ENCODE data around the gene PRKAG3.

PRKAG3 gene

DNA sequence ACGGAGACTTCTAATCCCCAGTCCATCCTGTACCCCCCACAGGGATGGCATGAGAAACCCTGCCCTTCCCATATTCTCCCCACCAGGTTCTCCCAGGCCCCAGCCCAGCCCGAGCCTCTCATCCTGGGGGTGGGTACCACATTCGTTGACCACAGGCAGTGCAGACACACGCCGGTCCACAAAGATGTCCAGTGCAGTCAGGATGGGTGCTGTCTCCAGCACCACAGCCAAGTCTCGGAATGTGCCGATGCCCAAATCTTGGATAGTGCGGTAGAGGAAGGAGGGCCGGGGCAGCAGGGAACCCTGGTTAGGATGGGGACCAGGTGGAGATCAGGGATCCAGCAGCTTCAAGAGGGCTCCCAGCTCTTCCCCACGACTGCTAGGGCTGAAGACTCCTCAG, 4.8 kb downstream of the PRKAG3 start:
- Histone ChIP-seq H3K9me3 (ENCODE audit: low read length) (no peaks in the 10 kb centered on the region), H3K36me3 (ENCODE audit: insufficient read depth, low read length) (no peaks in the 10 kb centered on the region), H3K4me3 (ENCODE audit: low read length) (no peak overlapping the region), H2AFZ (ENCODE audit: low read depth, low read length) (no peak overlapping the region), H3K4me1 (ENCODE audit: insufficient read depth, low read length) (no peaks in the 10 kb centered on the region), H3K27me3 (ENCODE audit: insufficient read depth, low read length) (peaks cover 9% of the 10 kb centered on the region)

DNA sequence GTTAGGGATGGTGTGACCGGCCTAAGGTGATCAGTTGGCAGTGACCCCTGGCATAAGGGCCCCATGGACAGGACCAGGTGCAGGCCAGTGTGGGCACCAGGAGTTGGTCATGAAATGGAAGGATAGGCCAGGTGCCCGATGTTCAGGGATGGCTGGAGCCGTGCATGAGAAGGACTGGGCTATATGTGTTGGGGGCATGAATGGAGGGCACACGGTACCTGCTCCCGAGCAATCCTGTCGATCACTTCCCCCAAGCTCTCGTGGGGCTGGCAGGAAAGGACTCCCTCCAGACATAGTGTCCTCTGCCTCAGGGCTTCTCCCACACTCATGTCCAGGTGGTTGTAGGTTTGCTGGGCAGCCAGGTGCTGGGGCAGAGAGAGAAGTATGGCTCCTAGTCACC, 7.6 kb downstream of the PRKAG3 start:
- Histone ChIP-seq H3K36me3 (ENCODE audit: insufficient read depth, low read length) (no peaks in the 10 kb centered on the region), H3K4me1 (ENCODE audit: insufficient read depth, low read length) (no peaks in the 10 kb centered on the region), H2AFZ (ENCODE audit: low read depth, low read length) (no peak overlapping the region), H3K4me3 (ENCODE audit: low read length) (no peak overlapping the region), H3K9me3 (ENCODE audit: low read length) (no peaks in the 10 kb centered on the region), H3K27me3 (ENCODE audit: insufficient read depth, low read length) (peaks cover 9% of the 10 kb centered on the region)

DNA sequence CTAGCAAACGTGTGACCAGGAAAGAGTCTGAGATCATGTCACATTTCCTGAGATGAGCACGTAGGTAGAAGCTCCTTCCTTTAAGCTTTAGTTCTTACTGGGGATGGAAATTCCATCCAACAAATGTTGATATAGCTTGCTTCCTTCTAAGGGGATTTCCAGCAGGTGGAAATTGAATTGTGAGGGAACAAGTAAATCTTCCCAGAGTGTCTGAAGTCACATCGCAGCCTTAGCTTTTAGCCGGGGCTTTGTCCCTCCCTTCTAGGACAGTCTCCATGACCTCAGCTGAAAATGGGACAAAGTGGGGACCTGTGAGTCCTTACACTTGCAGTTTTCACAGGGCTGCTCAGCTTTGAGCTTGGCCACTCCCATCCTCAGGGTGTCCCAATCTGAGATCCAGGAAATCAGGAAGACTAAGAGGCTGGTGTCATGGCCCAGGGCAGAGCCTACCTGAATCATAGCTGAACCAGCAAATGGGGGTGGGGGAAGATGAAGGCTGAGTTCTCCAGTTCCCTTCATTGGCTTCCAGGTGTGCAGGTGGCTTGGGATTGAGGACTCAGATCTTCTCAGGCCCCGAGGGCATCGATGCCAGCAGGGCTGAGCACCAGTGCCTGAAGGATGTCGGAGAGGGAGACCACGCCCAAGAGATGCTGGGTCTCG, 8.3 kb downstream of the PRKAG3 start:
- no peaks in the 10 kb centered on the region for H3K9me3 ChIP-seq (ENCODE audit: low read length)
- H3K4me1 ChIP-seq (ENCODE audit: insufficient read depth, low read length), result no peaks in the 10 kb centered on the region
- peaks cover 8% of the 10 kb centered on the region for H3K27me3 ChIP-seq (ENCODE audit: insufficient read depth, low read length)
- H3K36me3 ChIP-seq (ENCODE audit: insufficient read depth, low read length), result no peaks in the 10 kb centered on the region
- H3K4me3 ChIP-seq (ENCODE audit: low read length), result no peak overlapping the region
- no peak overlapping the region for H2AFZ ChIP-seq (ENCODE audit: low read depth, low read length)

DNA sequence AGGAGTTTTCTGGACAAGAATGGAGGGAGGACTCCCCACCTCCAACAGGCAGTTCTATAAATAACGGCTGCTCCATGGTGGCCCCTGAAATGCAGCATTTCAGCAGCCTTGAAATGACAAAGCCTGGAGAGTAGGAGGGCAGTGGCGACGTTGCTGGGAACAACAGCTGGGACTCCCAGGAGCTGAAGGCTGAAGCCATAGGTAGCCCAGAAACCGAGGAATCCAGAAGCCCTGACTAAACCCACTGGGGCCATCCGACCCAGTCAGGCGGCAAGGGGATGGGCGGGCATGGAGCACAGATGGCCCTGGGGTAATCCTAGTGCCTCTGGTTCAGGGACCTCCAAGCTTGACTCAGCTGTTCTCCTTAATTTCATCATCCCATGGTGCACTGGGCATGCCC, 9.0 kb downstream of the PRKAG3 start:
- no peaks in the 10 kb centered on the region for H3K4me1 ChIP-seq (ENCODE audit: insufficient read depth, low read length)
- no peaks in the 10 kb centered on the region for H3K9me3 ChIP-seq (ENCODE audit: low read length)
- no peaks in the 10 kb centered on the region for H3K36me3 ChIP-seq (ENCODE audit: insufficient read depth, low read length)
- H3K4me3 ChIP-seq (ENCODE audit: low read length), result no peak overlapping the region
- peaks cover 2% of the 10 kb centered on the region for H3K27me3 ChIP-seq (ENCODE audit: insufficient read depth, low read length)
- no peak overlapping the region for H2AFZ ChIP-seq (ENCODE audit: low read depth, low read length)

DNA sequence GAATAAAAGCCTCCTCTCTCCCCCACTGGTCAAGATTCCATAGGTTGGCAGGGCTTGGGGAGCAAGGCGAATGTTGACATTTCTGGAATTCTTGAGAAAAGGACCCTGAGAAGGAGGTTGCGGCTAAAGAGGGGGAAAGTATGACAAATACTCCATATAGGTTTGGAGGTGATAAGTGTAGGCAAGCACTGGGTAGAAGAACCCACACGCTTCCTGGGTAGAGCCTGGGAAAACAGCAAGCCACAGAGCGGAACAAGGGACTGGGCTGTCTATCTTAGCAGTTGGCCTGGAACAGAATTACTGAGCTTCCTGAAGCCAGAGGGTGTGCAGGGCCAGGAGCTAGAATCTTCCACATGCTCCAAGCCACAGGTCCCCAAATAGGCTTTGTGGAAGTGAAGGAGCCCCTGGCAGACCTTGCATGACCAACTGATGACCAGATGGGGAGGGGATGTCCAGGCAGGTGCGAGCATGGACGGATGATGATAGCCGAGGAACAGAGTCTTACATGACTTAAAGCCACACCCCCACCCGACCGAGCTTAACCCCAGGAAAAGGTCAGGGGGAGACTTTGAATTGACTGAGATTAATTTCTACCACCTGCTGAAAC, 9.9 kb downstream of the PRKAG3 start:
- H3K27me3 ChIP-seq (ENCODE audit: insufficient read depth, low read length), result no peaks in the 10 kb centered on the region
- H3K4me1 ChIP-seq (ENCODE audit: insufficient read depth, low read length), result no peaks in the 10 kb centered on the region
- no peaks in the 10 kb centered on the region for H3K9me3 ChIP-seq (ENCODE audit: low read length)
- no peak overlapping the region for H2AFZ ChIP-seq (ENCODE audit: low read depth, low read length)
- no peaks in the 10 kb centered on the region for H3K36me3 ChIP-seq (ENCODE audit: insufficient read depth, low read length)
- no peak overlapping the region for H3K4me3 ChIP-seq (ENCODE audit: low read length)

DNA sequence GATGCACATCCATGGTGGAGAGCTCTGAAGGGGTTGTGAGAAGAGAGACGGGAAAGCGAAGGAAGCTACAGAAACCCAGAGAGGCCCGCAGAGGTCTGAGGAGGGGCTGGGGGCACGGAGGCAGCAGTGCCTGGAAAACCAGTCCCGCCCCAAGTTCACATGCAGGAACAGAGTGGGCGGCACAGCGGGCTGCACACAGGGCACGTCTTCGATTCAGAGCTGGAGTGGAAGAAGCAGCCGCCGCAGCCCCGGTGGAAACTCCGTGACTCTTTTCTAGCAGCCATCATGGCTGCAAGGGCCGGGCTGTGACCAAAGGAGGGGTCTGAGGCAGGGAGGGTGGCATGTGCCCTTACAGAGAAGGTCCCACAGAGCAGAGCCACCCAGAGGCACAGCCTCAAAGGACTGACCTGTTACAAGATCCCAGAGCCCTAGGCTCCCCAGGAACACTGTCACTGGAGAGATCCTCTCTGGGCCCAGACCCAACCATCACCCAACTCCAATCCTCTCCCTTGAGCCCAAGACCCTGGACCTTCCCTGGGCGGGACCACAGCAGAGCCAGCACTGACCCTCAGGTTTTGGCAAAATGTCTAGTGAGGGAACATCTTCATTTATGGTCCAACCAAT, 10.7 kb downstream of the PRKAG3 start:
- H3K4me1 ChIP-seq (ENCODE audit: insufficient read depth, low read length), result no peaks in the 10 kb centered on the region
- no peaks in the 10 kb centered on the region for H3K27me3 ChIP-seq (ENCODE audit: insufficient read depth, low read length)
- no peak overlapping the region for H2AFZ ChIP-seq (ENCODE audit: low read depth, low read length)
- no peaks in the 10 kb centered on the region for H3K36me3 ChIP-seq (ENCODE audit: insufficient read depth, low read length)
- H3K9me3 ChIP-seq (ENCODE audit: low read length), result no peaks in the 10 kb centered on the region
- no peak overlapping the region for H3K4me3 ChIP-seq (ENCODE audit: low read length)

DNA sequence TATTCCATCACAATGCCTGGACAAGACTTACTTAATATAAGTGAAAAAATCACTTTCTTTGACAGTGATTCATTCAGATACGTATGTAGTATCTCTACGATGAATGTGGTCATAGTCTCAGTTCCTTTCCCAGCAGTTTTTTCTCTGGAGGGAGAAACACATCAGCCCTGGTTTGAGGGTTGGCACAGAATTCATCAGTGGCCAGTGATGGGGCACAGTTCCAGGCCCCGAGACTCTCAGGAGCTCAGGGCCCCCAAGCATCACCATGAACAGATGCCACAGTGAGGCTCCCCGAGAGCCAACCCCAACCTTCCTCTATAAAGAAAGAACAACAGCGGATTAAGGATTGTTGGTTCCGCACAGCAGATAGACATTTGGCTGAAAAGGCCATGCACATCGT, 12.5 kb downstream of the PRKAG3 start:
- H3K36me3 ChIP-seq (ENCODE audit: insufficient read depth, low read length), result no peaks in the 10 kb centered on the region
- no peak overlapping the region for H2AFZ ChIP-seq (ENCODE audit: low read depth, low read length)
- no peak overlapping the region for H3K4me3 ChIP-seq (ENCODE audit: low read length)
- H3K4me1 ChIP-seq (ENCODE audit: insufficient read depth, low read length), result no peaks in the 10 kb centered on the region
- no peaks in the 10 kb centered on the region for H3K9me3 ChIP-seq (ENCODE audit: low read length)
- H3K27me3 ChIP-seq (ENCODE audit: insufficient read depth, low read length), result no peaks in the 10 kb centered on the region

DNA sequence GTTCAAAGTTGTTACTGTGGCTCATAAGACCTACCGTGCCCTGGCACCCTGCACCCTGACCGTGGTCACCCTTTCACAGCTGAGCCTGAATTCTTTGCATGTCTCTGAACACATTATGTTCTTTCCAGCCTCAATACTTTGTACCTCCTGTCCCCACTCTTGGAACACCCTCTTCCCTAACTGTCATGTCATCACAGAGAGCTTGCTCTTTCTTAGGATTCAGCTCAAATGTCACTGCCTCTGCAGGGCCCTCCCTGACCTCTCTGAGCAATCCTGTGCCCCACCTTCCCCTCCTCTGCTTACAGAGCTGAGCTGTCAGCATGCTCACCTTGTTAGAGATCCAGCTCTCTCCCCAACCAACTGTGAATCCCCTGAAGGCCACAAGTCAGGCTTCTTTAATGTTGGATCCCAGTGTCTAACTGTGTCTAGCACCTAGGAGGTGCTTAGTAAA, 15.0 kb downstream of the PRKAG3 start:
- H2AFZ ChIP-seq (ENCODE audit: low read depth, low read length), result no peak overlapping the region
- no peaks in the 10 kb centered on the region for H3K4me1 ChIP-seq (ENCODE audit: insufficient read depth, low read length)
- no peaks in the 10 kb centered on the region for H3K36me3 ChIP-seq (ENCODE audit: insufficient read depth, low read length)
- no peak overlapping the region for H3K4me3 ChIP-seq (ENCODE audit: low read length)
- no peaks in the 10 kb centered on the region for H3K27me3 ChIP-seq (ENCODE audit: insufficient read depth, low read length)
- H3K9me3 ChIP-seq (ENCODE audit: low read length), result no peaks in the 10 kb centered on the region

DNA sequence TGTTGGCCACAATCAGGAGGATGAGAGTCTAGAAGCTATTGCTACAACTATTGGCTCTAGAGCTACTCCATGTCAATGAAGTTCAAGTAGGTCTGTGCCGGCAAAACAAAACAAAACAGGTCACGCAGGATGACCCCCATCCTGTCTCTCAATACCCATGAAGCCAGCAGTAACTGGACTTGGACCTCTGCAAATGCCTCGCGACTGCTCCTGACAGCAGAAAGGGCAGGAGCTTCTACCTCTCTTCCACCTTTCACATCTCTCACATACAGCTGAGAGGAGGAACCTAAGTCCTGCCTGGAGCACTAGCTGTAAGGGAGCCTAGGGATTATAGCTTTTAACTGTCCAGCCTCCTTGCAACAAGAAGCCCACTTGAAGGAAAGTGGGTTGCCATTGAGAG, 16.0 kb downstream of the PRKAG3 start:
- H3K36me3 ChIP-seq (ENCODE audit: insufficient read depth, low read length), result no peaks in the 10 kb centered on the region
- no peak overlapping the region for H3K4me3 ChIP-seq (ENCODE audit: low read length)
- H3K9me3 ChIP-seq (ENCODE audit: low read length), result no peaks in the 10 kb centered on the region

DNA sequence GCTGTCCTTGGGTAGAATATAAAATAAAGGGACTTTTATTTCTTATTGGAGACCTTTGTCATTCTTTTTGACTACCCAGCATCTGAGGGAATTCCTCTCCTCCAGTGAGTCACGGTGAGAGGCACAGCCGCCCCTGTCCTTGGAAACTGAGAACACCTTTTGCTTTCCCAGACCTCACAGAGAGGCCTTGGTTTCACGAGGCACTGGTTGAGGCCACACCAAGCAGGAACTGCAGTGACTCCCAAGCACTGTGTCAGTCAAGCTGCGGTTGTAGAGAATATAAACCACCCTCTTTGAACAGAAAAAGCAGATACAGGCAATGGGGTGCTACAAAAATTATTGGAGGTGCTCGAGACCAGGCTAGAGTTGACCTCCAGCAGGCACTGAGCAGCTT, 16.4 kb downstream of the PRKAG3 start:
- H3K36me3 ChIP-seq (ENCODE audit: insufficient read depth, low read length), result no peaks in the 10 kb centered on the region
- no peaks in the 10 kb centered on the region for H3K4me1 ChIP-seq (ENCODE audit: insufficient read depth, low read length)
- no peaks in the 10 kb centered on the region for H3K9me3 ChIP-seq (ENCODE audit: low read length)
- no peaks in the 10 kb centered on the region for H3K27me3 ChIP-seq (ENCODE audit: insufficient read depth, low read length)
- H2AFZ ChIP-seq (ENCODE audit: low read depth, low read length), result no peak overlapping the region
- no peak overlapping the region for H3K4me3 ChIP-seq (ENCODE audit: low read length)

More for the DNA sequence above, 16.0 kb downstream of the PRKAG3 start:
- H3K4me1 ChIP-seq (ENCODE audit: insufficient read depth, low read length), result no peaks in the 10 kb centered on the region
- H3K27me3 ChIP-seq (ENCODE audit: insufficient read depth, low read length), result no peaks in the 10 kb centered on the region
- no peak overlapping the region for H2AFZ ChIP-seq (ENCODE audit: low read depth, low read length)

DNA sequence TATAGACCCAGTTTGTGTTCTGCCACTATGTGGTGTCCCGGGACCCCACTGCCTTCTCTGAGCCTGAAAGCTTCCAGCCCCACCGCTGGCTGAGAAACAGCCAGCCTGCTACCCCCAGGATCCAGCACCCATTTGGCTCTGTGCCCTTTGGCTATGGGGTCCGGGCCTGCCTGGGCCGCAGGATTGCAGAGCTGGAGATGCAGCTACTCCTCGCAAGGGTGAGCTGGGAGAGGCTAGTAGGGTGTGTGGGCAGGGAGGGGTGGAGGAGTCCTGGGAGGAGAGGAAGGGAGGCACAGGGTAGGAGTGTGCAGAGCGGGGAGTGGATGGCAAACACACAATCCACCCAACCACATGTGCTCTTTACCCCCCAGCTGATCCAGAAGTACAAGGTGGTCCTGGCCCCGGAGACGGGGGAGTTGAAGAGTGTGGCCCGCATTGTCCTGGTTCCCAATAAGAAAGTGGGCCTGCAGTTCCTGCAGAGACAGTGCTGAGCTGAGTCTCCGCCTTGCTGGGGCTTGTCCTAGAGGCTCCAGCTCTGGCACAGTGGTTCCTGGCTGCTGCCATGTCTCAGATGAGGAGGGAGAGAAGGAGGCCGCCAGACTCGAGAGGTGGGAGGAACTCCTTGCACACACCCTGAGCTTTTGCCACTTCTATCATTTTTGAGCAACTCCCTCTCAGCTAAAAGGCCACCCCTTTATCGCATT, 16.9 kb downstream of the PRKAG3 start:
- Histone ChIP-seq H3K4me1 (ENCODE audit: insufficient read depth, low read length) (no peaks in the 10 kb centered on the region), H3K36me3 (ENCODE audit: insufficient read depth, low read length) (no peaks in the 10 kb centered on the region), H3K9me3 (ENCODE audit: low read length) (no peaks in the 10 kb centered on the region), H2AFZ (ENCODE audit: low read depth, low read length) (no peak overlapping the region), H3K4me3 (ENCODE audit: low read length) (no peak overlapping the region), H3K27me3 (ENCODE audit: insufficient read depth, low read length) (no peaks in the 10 kb centered on the region)

DNA sequence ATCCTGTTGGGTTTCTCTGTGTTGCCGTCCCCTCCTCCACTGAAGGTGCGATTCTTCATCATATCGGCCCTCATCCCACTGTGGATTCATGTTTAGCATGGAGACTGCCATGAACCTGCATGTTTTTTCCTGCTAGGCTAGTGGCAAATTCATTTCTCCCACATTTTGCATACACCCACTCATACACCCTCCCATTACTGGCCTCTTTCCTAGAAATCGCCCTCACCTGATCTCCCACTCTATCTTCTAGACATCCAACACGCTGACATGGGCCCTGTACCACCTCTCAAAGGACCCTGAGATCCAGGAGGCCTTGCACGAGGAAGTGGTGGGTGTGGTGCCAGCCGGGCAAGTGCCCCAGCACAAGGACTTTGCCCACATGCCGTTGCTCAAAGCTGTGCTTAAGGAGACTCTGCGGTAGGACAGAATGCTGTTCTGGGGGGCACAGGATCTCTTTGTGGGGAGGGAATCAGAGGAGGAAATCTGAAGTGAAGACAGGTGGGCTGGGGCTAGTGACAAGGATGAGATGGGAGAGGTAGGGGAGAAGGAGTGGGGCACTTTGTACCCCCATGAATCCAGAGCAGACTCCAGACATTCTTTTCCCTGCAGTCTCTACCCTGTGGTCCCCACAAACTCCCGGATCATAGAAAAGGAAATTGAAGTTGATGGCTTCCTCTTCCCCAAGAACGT, 17.7 kb downstream of the PRKAG3 start:
- Histone ChIP-seq H3K4me1 (ENCODE audit: insufficient read depth, low read length) (no peaks in the 10 kb centered on the region), H3K4me3 (ENCODE audit: low read length) (no peak overlapping the region), H3K36me3 (ENCODE audit: insufficient read depth, low read length) (no peaks in the 10 kb centered on the region), H2AFZ (ENCODE audit: low read depth, low read length) (no peak overlapping the region), H3K9me3 (ENCODE audit: low read length) (no peaks in the 10 kb centered on the region), H3K27me3 (ENCODE audit: insufficient read depth, low read length) (no peaks in the 10 kb centered on the region)

DNA sequence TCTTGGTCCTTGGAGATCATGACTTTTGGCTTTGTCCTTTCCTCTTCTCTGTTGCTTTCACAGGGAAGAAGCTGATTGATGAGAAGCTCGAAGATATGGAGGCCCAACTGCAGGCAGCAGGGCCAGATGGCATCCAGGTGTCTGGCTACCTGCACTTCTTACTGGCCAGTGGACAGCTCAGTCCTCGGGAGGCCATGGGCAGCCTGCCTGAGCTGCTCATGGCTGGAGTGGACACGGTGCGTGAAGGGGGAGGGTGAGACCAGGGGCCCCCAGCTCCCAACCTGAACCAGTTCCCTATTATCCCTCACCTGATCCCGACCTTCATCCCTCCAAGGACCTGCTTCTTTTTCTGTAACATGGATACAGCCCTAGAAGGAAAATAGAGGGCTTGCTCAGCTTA, 18.7 kb downstream of the PRKAG3 start:
- Histone ChIP-seq H3K4me1 (ENCODE audit: insufficient read depth, low read length) (no peaks in the 10 kb centered on the region), H3K36me3 (ENCODE audit: insufficient read depth, low read length) (no peaks in the 10 kb centered on the region), H3K9me3 (ENCODE audit: low read length) (no peaks in the 10 kb centered on the region), H3K4me3 (ENCODE audit: low read length) (no peak overlapping the region), H3K27me3 (ENCODE audit: insufficient read depth, low read length) (no peaks in the 10 kb centered on the region), H2AFZ (ENCODE audit: low read depth, low read length) (no peak overlapping the region)
